Smooth muscle cell (in vitro differentiated cells): ENCODE data around the gene NT5DC3. TPM values are rescaled to one million over a fixed set of nuclear protein-coding genes. Genes with fewer than 3 reads are reported as not detected.

Experiments
- DNase-seq: peaks from one replicate; lab custom pipeline; 2025; ENCODE audit not compliant: unreplicated experiment; lab: John Stamatoyannopoulos, UW
- H2AFZ ChIP-seq: fragments of 200-600 bp; sonication (generic); 2 replicates; pipeline ENCODE4 v1.6.0; 2016; ENCODE audit warnings: antibody characterized with exemption, low read depth, mild to moderate bottlenecking
- H3F3A ChIP-seq: fragments of 200-600 bp; sonication (generic); 2 replicates; pipeline ENCODE4 v1.6.0; 2017; ENCODE audit warnings: antibody characterized with exemption, low read depth
- H3K27ac ChIP-seq: fragments of 200-600 bp; sonication (generic); 2 replicates; pipeline ENCODE4 v1.5.1; 2016; ENCODE audit warnings: low read depth, mild to moderate bottlenecking
- H3K27me3 ChIP-seq: fragments of 200-600 bp; sonication (generic); 2 replicates; pipeline ENCODE4 v1.6.1; 2016; ENCODE audit warnings: low read depth, mild to moderate bottlenecking
- H3K36me3 ChIP-seq: fragments of 200-600 bp; sonication (generic); 2 replicates; pipeline ENCODE4 v1.5.1; 2016; ENCODE audit warnings: low read depth
- H3K4me1 ChIP-seq: fragments of 200-600 bp; sonication (generic); 2 replicates; pipeline ENCODE4 v1.5.1; 2016; ENCODE audit warnings: low read depth
- H3K4me2 ChIP-seq: fragments of 200-600 bp; sonication (generic); 2 replicates; pipeline ENCODE4 v1.6.0; 2016; ENCODE audit warnings: mild to moderate bottlenecking
- H3K4me3 ChIP-seq: fragments of 200-600 bp; sonication (generic); 2 replicates; pipeline ENCODE4 v1.5.1; 2016; ENCODE audit warnings: mild to moderate bottlenecking
- H3K79me2 ChIP-seq: fragments of 200-600 bp; sonication (generic); 2 replicates; pipeline ENCODE4 v1.6.0; 2016; ENCODE audit warnings: low read depth, mild to moderate bottlenecking
- H3K9ac ChIP-seq: fragments of 200-600 bp; sonication (generic); 2 replicates; pipeline ENCODE4 v1.6.0; 2016; ENCODE audit warnings: low read depth
- H3K9me3 ChIP-seq: fragments of 200-600 bp; sonication (generic); replicated peaks from 2 replicates; pipeline ENCODE4 v1.5.1; 2016; ENCODE audit warnings: low read depth
- H4K20me1 ChIP-seq: fragments of 200-600 bp; sonication (generic); 2 replicates; pipeline ENCODE4 v1.6.0; 2016; ENCODE audit warnings: low read depth
- CTCF ChIP-seq: fragments of 200-600 bp; sonication (generic); IDR thresholded peaks from 2 replicates; pipeline ENCODE4 v1.5.1; 2017; ENCODE audit warnings: borderline replicate concordance, mild to moderate bottlenecking, antibody characterized with exemption; ENCODE audit not compliant: insufficient read depth, poor library complexity, severe bottlenecking
- WGBS: methylation state at CpG from one replicate; pipeline ENCODE4 v1.1.7; 2016; ENCODE audit warnings: low lambda C conversion rate; 5-methylcytosine and 5-hydroxymethylcytosine counted together
- polyA plus RNA-seq: library from polyadenylated mRNA; unstranded; fragments of >200 nt; fragmentation: Nextera tagmentation; extraction: Ambion mirVana; gene quantifications from 2 replicates; pipeline ENCODE4 v1.2.1, GENCODE V29; 2016
- total RNA-seq: library from RNA; depleted of rRNA; stranded (reverse); fragments of >200 nt; gene quantifications from 2 replicates; pipeline ENCODE4 v1.2.3, GENCODE V29; 2014

The NT5DC3 gene
- total and polyA plus RNA-seq, 2 experiments from 2014 or later: 0.57 to 1.4 TPM

- Histone ChIP-seq H2AFZ (no peak overlapping the region), H3K27me3 (peaks cover 5% of the 10 kb centered on the region), H3K4me3 (no peak overlapping the region), H3K4me2 (no peak overlapping the region), H3K36me3 (no peaks in the 10 kb centered on the region), H3K27ac (no peak overlapping the region), H3K9me3 (no peaks in the 10 kb centered on the region), H3F3A (no peaks in the 10 kb centered on the region), H4K20me1 (no peaks in the 10 kb centered on the region), H3K4me1 (no peaks in the 10 kb centered on the region), H3K79me2 (no peaks in the 10 kb centered on the region), H3K9ac (no peak overlapping the region)
- no peak for DNase-seq
- TF ChIP-seq CTCF: no peak
These were observed 27.2 kb upstream of the NT5DC3 start for GRCh38 chr12:103868215-103868614.

GRCh38 chr12:103865151-103865730 lies 24.2 kb upstream of the NT5DC3 start:
- TF ChIP-seq CTCF: no peak
- WGBS: 86% methylated on average over 2 of the region's 2 CpGs

GRCh38 chr12:103864710-103865109 lies 23.7 kb upstream of the NT5DC3 start:
- Histone ChIP-seq H3K4me2 (no peak overlapping the region), H2AFZ (no peak overlapping the region), H3K9me3 (no peaks in the 10 kb centered on the region), H3K4me1 (no peaks in the 10 kb centered on the region), H3K9ac (no peak overlapping the region), H3K36me3 (no peaks in the 10 kb centered on the region), H4K20me1 (no peaks in the 10 kb centered on the region), H3K4me3 (no peak overlapping the region), H3K27me3 (no peaks in the 10 kb centered on the region), H3F3A (no peaks in the 10 kb centered on the region), H3K79me2 (no peaks in the 10 kb centered on the region), H3K27ac (no peak overlapping the region)
- no peak for DNase-seq
- TF ChIP-seq CTCF: no peak
- WGBS: 96% methylated on average over 6 of the region's 6 CpGs

More at GRCh38 chr12:103865151-103865730, 24.2 kb upstream of the NT5DC3 start:
- no peak overlapping the region for H3K4me2 ChIP-seq
- H2AFZ ChIP-seq: no peak overlapping the region
- H3K79me2 ChIP-seq: no peaks in the 10 kb centered on the region
- H3K36me3 ChIP-seq: no peaks in the 10 kb centered on the region
- H3K9me3 ChIP-seq: no peaks in the 10 kb centered on the region
- DNase-seq: no peak
- H4K20me1 ChIP-seq: no peaks in the 10 kb centered on the region
- H3K4me1 ChIP-seq: no peaks in the 10 kb centered on the region
- H3K27me3 ChIP-seq: no peaks in the 10 kb centered on the region
- no peak overlapping the region for H3K4me3 ChIP-seq
- no peak overlapping the region for H3K27ac ChIP-seq
- no peak overlapping the region for H3K9ac ChIP-seq
- H3F3A ChIP-seq: no peaks in the 10 kb centered on the region

GRCh38 chr12:103858953-103859601 lies 18.0 kb upstream of the NT5DC3 start:
- peak; percentile 9 for DNase-seq
- H3K79me2 ChIP-seq: no peaks in the 10 kb centered on the region
- no peak overlapping the region for H3K4me3 ChIP-seq
- H3K27ac ChIP-seq: peak overlapping the region; percentile 87
- H3K27me3 ChIP-seq: no peaks in the 10 kb centered on the region
- 25% methylated on average over 10 of the region's 10 CpGs for WGBS
- H3K4me2 ChIP-seq: peak overlapping the region; percentile 59
- H3K36me3 ChIP-seq: no peaks in the 10 kb centered on the region
- H3F3A ChIP-seq: no peaks in the 10 kb centered on the region
- H3K9ac ChIP-seq: peak overlapping the region; percentile 62
- TF ChIP-seq CTCF: no peak
- no peaks in the 10 kb centered on the region for H4K20me1 ChIP-seq
- H3K9me3 ChIP-seq: no peaks in the 10 kb centered on the region
- peak overlapping the region; percentile 40 for H2AFZ ChIP-seq
- peaks cover 3% of the 10 kb centered on the region for H3K4me1 ChIP-seq
